WI38 (cell line): ENCODE results near the gene HDAC4.

Experiments used
- H3K4me3 ChIP-seq: 2 replicates; pipeline ENCODE4 v1.5.1; 2011; ENCODE audit warnings: low read depth, mild to moderate bottlenecking, control low read depth, low read length
- TF ChIP-seq, protein P1 (sequence below): IDR thresholded peaks from 2 replicates; pipeline ENCODE4 v1.5.1; 2012; ENCODE audit warnings: low read depth, mild to moderate bottlenecking, control low read depth, low read length

HDAC4 gene

DNA sequence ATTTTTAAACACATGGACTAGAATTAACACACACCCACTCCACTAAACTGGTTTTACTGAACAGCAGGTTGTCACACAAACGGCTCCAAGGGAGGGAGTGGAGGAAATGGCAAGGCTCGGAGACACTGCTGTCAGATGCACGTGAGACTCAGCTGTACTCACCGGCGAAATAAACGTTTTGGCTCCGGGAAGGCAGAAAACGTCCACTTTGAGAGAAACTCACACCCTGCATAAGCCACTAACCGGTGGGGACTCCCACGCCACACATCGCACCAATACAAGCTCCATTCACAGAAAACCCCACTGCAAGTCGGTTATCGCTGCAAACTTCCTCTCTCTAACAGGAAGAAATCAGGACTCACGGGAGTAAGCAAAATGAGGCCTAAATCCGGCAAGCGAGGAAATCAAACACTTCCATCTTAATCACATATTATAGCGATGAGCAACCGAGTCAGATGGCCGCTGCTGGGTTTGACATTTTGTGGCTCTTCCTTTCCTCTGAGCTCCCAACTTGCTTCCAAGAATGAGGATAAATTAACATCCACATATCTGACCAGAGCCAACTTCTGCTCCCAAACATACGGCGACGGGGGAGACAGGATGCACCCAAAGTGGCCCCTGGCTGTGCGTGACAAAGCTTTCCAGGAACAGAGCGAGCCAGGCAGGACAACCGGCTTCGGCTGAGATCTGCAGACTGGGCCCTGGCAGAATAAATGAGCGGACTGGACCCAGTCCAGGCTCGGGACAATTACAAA lies 63.5 kb downstream of the HDAC4 start:
- TF ChIP-seq, protein P1, sequence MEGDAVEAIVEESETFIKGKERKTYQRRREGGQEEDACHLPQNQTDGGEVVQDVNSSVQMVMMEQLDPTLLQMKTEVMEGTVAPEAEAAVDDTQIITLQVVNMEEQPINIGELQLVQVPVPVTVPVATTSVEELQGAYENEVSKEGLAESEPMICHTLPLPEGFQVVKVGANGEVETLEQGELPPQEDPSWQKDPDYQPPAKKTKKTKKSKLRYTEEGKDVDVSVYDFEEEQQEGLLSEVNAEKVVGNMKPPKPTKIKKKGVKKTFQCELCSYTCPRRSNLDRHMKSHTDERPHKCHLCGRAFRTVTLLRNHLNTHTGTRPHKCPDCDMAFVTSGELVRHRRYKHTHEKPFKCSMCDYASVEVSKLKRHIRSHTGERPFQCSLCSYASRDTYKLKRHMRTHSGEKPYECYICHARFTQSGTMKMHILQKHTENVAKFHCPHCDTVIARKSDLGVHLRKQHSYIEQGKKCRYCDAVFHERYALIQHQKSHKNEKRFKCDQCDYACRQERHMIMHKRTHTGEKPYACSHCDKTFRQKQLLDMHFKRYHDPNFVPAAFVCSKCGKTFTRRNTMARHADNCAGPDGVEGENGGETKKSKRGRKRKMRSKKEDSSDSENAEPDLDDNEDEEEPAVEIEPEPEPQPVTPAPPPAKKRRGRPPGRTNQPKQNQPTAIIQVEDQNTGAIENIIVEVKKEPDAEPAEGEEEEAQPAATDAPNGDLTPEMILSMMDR = no peak
- H3K4me3 ChIP-seq = no peak overlapping the region

DNA sequence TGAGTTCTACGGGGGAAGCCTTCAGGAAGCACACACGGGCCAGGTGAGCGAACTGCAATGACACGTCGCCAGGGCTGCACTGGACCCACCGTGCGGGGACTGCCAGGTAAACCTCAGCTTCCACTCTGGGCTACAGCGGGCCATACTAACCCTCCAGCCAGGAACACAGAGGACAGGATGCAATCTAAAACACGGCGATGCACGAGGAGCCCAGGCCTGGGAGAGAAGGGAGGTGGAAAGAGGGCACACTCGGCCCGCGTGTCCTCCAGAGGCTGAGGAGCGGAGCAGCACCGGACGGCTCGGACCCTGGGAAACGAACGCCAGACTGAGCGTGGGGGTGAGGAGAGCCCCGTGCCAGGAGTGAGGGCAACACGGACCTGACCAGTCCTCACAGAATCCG lies 69.3 kb downstream of the HDAC4 start:
- no peak overlapping the region for H3K4me3 ChIP-seq
- TF ChIP-seq, protein P1 = no peak

DNA sequence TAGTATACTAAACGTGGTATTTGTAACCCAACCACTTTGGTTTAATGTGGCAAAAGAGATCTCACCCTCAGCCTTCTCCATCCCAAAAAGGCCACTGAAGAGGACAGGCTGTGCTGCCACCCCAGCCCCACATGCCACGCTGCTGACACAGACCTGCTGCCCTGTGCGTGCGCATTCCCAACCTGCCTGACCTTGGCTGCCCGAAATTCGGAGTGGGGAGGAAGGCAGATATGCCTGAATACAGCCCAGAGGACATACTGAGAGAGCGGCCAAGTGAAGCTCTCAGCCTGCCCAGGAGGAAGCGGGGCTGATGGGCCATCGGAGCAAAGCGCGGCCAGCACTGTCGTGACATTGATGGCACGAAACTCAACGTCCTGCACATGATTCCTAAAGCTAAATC lies 70.0 kb downstream of the HDAC4 start:
- H3K4me3 ChIP-seq = no peak overlapping the region
- TF ChIP-seq, protein P1 = no peak

DNA sequence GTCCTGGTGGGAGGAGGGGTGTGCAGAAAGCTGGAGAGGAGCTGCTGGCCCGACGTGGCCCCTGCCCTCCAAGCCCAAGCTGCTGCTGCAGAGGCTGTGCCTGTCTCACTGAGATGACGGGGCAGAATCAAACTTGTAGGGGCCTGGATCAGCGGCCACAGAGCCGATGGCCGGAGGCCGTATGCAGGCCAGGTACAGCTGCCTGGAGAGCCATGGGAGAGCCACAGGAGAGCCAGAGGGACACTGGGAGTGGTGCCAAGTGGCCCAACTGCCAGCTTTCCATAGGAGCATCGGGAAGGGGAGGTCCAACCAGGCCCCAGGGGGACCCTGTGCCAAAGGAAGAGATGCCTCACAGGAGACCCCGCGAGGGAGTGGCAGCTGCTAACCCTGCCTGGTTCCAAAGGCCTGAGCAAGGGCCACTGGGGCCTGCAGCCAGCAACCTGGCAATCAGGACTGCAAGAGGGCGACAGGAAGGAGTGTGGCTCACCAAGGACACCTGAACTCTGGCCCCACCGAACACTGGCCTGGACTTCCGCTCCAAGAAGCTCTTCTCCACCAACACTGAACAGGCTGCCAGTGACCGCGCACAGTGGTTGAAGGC lies 70.7 kb downstream of the HDAC4 start:
- H3K4me3 ChIP-seq = no peak overlapping the region
- TF ChIP-seq, protein P1 = no peak

DNA sequence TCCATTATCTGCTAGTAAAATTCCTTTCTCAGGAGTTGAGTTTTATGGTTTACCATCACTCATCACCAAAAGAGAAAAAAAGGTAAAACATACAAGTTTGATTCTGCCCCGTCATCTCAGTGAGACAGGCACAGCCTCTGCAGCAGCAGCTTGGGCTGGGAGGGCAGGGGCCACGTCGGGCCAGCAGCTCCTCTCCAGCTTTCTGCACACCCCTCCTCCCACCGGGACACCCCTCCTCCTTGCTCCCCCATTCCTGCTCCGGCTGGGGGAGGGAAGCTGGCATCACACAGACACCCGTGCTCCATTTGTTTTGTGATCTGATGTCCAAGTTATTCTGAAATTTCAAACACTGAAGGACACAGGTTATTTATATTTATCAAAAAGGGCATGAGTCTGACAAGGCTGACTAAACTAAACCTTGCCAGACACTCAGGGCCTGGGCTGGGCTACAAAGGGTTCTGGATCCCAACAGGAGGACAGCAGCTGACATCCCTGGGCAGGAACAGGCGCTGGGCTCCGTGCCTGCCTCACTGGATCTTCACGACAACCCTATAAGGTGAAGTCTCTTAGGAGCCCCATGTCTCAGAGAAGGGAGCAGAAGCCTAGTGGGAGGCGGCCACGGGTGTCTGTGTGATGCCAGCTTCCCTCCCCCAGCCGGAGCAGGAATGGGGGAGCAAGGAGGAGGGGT lies 71.4 kb downstream of the HDAC4 start:
- H3K4me3 ChIP-seq = 0 out of 2 replicates have a peak overlapping the region, but pooled peaks have one; percentile 18
- TF ChIP-seq, protein P1 = no peak

DNA sequence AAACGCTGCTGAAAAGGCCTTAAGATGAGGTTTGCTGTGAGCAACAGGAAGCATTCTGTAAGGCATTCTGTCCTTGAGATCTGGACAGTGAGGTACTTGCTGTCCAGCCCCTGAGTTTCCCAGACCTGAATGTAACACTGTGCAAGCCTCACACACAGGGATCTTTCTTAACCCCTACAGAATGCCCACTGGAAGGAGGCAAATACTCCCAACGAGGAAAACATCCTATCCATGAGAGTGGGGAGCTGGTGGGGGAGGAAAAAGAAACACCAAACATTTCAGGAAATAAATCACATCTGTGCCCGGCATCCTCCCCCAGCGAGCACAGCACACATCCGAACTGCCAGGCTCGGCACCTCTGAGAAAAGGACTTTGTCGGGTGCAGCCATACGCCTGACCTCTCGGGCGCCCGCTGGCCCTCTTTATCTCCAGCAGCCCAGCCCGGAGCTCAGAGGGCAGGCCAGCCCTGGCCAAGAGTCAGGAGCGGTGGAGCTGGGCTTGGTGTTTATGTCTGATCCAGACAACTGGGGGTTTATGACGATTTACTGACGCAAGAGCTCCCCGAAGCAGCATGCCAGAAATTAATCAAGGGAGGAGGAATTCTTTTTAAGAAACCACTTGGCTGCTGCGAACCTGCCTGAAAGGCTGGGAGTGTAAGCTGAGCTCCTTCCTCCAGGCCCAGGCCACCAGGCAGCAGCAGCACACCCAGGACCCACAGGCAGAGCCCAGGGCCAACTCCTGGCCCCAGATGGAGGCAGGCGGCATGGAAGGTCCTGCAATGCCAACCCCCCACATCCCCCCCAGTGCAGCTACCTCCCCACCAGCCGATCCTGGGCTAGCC lies 72.2 kb downstream of the HDAC4 start:
- TF ChIP-seq, protein P1 = no peak
- peak overlapping the region; percentile 18; the same call in 1 of the 2 replicates for H3K4me3 ChIP-seq
